ENCODE results near the gene NELFE.

The NELFE gene

GRCh38 chr6:31952890-31953289 lies 5.9 kb downstream of the NELFE start:
- Mint-ChIP-seq H3K27ac (ENCODE audit: low read depth) (no peak overlapping the region), H3K9me3 (no peaks in the 10 kb centered on the region), H3K27me3 (no peaks in the 10 kb centered on the region), H3K4me1 (peaks cover 11% of the 10 kb centered on the region), H3K36me3 (ENCODE audit: insufficient read depth) (peaks cover 48% of the 10 kb centered on the region), H3K4me3 (no peak overlapping the region)
- ATAC-seq (replicated peaks; ENCODE audit: extremely low read depth, poor library complexity, severe bottlenecking) (no peak), DNase-seq (ENCODE audit: low spot score in 2 of 2) (no peak)

DNA sequence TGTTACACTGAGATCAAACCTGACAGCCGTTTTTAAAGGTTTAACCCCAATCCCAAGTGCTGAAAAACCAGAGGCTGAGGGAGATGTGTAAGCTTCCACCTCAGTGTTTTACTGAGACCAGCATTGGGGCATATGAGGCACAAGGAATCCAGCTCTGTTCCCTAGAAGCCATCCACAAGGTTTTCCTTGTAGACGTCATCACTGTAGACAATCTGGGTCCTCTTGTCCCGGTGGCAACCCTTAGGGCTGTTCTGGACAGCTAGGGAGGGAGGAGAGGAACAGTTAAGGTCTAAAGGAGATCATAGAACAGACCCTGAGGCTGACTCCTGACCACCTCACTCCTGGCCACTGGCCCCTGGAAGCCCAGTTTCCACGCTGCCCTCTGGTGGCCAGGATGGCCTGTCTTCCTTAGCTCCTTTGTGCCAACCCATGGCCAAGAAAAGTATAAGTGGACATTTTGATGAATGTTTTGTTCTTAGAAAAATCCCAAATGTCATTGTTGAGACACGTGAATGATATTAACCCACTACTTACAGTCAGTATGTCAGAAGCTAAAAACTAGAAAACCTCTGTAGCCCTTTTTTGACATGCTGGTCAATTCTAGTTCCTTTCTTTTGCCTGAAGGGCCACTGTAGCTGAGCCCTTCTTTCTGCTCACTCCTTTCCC lies 6.5 kb downstream of the NELFE start:
- Mint-ChIP-seq H3K36me3 (ENCODE audit: insufficient read depth) (peaks cover 47% of the 10 kb centered on the region), H3K4me3 (no peak overlapping the region), H3K4me1 (peaks cover 5% of the 10 kb centered on the region), H3K27me3 (no peaks in the 10 kb centered on the region), H3K27ac (ENCODE audit: low read depth) (no peak overlapping the region), H3K9me3 (no peaks in the 10 kb centered on the region)
- no peak for DNase-seq (ENCODE audit: low spot score in 2 of 2)
- ATAC-seq (replicated peaks; ENCODE audit: extremely low read depth, poor library complexity, severe bottlenecking) = no peak

DNA sequence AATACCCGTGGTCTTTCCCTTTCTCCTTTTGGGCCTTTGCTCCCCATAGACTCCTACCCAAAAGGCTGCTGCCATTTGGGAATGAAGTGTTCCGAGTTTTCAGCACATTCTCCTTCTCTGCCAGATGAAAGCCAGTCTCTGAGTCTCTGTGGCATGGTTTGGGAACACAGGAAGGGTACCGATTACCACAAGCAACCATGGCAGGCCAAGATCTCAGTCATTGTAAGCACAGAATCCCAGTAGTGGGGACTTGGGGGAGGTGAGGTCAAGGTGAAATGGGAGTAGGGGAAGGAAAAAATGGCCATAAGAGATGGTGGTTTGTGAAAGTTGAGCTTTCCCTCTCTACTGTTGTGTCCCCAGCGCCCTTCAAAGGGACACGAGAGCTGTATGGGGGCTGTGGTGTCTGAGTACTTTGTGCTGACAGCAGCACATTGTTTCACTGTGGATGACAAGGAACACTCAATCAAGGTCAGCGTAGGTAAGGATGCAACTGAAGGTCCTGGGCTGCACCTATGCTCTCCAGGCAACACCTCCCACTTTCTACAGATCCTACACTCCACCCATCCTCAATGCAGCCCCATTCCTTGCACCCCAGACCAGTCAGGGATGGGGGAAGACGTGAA lies 8.7 kb downstream of the NELFE start:
- no peak for DNase-seq (ENCODE audit: low spot score in 2 of 2)
- H3K4me1 Mint-ChIP-seq = no peaks in the 10 kb centered on the region
- H3K4me3 Mint-ChIP-seq = no peak overlapping the region
- H3K27ac Mint-ChIP-seq (ENCODE audit: low read depth) = no peak overlapping the region
- ATAC-seq (replicated peaks; ENCODE audit: extremely low read depth, poor library complexity, severe bottlenecking) = no peak
- peaks cover 9% of the 10 kb centered on the region for H3K27me3 Mint-ChIP-seq
- H3K9me3 Mint-ChIP-seq = no peaks in the 10 kb centered on the region
- peaks cover 33% of the 10 kb centered on the region for H3K36me3 Mint-ChIP-seq (ENCODE audit: insufficient read depth)

DNA sequence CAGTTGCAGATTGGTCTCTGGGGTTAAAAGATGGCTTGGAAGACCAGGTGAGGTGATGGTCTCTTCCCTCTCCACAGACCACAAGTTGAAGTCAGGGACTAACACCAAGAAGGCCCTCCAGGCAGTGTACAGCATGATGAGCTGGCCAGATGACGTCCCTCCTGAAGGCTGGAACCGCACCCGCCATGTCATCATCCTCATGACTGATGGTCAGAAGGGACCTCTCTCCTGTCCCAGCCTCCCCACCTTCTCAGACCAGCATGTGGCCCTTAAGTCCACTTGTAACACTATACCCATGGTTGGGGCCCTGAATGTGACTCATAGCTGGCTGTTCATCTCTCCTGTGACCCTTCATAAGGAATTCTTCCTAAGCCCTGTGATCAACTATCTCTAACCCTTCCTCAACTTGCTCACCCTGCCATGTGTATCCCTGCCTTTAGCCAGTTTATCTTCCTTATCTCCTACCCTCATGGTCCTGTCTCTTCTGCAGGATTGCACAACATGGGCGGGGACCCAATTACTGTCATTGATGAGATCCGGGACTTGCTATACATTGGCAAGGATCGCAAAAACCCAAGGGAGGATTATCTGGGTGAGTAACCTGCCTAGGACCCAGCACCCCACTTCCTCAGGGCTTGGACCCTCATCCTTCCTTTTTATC lies 9.9 kb downstream of the NELFE start:
- Mint-ChIP-seq H3K27ac (ENCODE audit: low read depth) (no peak overlapping the region), H3K9me3 (no peaks in the 10 kb centered on the region), H3K4me3 (no peak overlapping the region), H3K36me3 (ENCODE audit: insufficient read depth) (peaks cover 22% of the 10 kb centered on the region), H3K4me1 (no peaks in the 10 kb centered on the region), H3K27me3 (peaks cover 21% of the 10 kb centered on the region)
- ATAC-seq (replicated peaks; ENCODE audit: extremely low read depth, poor library complexity, severe bottlenecking) (no peak), DNase-seq (ENCODE audit: low spot score in 2 of 2) (no peak)

- H3K4me1 Mint-ChIP-seq = no peaks in the 10 kb centered on the region
- peaks cover 18% of the 10 kb centered on the region for H3K36me3 Mint-ChIP-seq (ENCODE audit: insufficient read depth)
- H3K27me3 Mint-ChIP-seq = peaks cover 25% of the 10 kb centered on the region
- no peak for ATAC-seq (replicated peaks; ENCODE audit: extremely low read depth, poor library complexity, severe bottlenecking)
- no peak for DNase-seq (ENCODE audit: low spot score in 2 of 2)
- no peaks in the 10 kb centered on the region for H3K9me3 Mint-ChIP-seq
- H3K4me3 Mint-ChIP-seq = no peak overlapping the region
- no peak overlapping the region for H3K27ac Mint-ChIP-seq (ENCODE audit: low read depth)
These were observed 10.5 kb downstream of the NELFE start for GRCh38 chr6:31948306-31948705.

DNA sequence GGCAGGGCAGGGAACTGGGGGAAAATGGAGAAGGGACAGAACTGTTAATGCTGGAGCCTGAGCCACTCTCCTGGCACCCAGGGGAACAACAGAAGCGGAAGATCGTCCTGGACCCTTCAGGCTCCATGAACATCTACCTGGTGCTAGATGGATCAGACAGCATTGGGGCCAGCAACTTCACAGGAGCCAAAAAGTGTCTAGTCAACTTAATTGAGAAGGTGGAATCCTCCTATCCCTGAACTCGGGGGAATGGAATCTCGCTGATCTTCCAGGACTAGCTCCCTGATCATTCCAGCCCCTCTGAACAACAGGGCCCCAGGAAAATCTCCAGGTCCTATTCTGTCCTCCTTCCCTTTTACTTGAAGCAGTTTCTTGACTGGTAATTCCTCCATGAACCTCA lies 10.9 kb downstream of the NELFE start:
- Mint-ChIP-seq H3K27me3 (peaks cover 28% of the 10 kb centered on the region), H3K4me1 (no peaks in the 10 kb centered on the region), H3K9me3 (no peaks in the 10 kb centered on the region), H3K27ac (ENCODE audit: low read depth) (peak overlapping the region; percentile 50), H3K36me3 (ENCODE audit: insufficient read depth) (peaks cover 13% of the 10 kb centered on the region), H3K4me3 (no peak overlapping the region)
- no peak for ATAC-seq (replicated peaks; ENCODE audit: extremely low read depth, poor library complexity, severe bottlenecking)
- DNase-seq (ENCODE audit: low spot score in 2 of 2) = no peak

GRCh38 chr6:31947070-31947675 lies 11.6 kb downstream of the NELFE start:
- peaks cover 35% of the 10 kb centered on the region for H3K27me3 Mint-ChIP-seq
- H3K4me3 Mint-ChIP-seq = no peak overlapping the region
- peaks cover 11% of the 10 kb centered on the region for H3K36me3 Mint-ChIP-seq (ENCODE audit: insufficient read depth)
- DNase-seq (ENCODE audit: low spot score in 2 of 2) = no peak
- no peak for ATAC-seq (replicated peaks; ENCODE audit: extremely low read depth, poor library complexity, severe bottlenecking)
- H3K27ac Mint-ChIP-seq (ENCODE audit: low read depth) = peak overlapping the region; percentile 50
- no peaks in the 10 kb centered on the region for H3K4me1 Mint-ChIP-seq
- no peaks in the 10 kb centered on the region for H3K9me3 Mint-ChIP-seq

GRCh38 chr6:31946370-31946885 lies 12.3 kb downstream of the NELFE start:
- no peaks in the 10 kb centered on the region for H3K4me1 Mint-ChIP-seq
- H3K4me3 Mint-ChIP-seq = no peak overlapping the region
- peaks cover 11% of the 10 kb centered on the region for H3K36me3 Mint-ChIP-seq (ENCODE audit: insufficient read depth)
- peak overlapping the region; percentile 49 for H3K27ac Mint-ChIP-seq (ENCODE audit: low read depth)
- ATAC-seq (replicated peaks; ENCODE audit: extremely low read depth, poor library complexity, severe bottlenecking) (no peak), DNase-seq (ENCODE audit: low spot score in 2 of 2) (no peak)
- H3K27me3 Mint-ChIP-seq = peaks cover 41% of the 10 kb centered on the region
- H3K9me3 Mint-ChIP-seq = no peaks in the 10 kb centered on the region

DNA sequence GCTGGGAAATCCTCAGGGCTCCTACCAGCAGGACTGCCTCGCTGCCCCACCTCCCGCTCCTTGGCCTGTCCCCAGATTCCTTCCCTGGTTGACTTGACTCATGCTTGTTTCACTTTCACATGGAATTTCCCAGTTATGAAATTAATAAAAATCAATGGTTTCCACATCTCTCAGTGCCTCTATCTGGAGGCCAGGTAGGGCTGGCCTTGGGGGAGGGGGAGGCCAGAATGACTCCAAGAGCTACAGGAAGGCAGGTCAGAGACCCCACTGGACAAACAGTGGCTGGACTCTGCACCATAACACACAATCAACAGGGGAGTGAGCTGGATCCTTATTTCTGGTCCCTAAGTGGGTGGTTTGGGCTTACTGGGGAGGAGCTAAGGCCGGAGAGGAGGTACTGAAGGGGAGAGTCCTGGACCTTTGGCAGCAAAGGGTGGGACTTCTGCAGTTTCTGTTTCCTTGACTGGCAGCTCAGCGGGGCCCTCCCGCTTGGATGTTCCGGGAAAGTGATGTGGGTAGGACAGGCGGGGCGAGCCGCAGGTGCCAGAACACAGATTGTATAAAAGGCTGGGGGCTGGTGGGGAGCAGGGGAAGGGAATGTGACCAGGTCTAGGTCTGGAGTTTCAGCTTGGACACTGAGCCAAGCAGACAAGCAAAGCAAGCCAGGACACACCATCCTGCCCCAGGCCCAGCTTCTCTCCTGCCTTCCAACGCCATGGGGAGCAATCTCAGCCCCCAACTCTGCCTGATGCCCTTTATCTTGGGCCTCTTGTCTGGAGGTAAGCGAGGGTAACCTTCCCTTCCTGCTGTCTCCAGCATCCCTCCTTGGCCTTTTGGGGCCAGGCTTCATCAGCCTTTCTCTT lies 13.0 kb downstream of the NELFE start, which contains the start of gene CFB:
TSS of gene CFB (plus strand) at position 589 of the 863 bp plus-strand sequence. CDS start at position 716, 127 bp downstream.
- Mint-ChIP-seq H3K36me3 (ENCODE audit: insufficient read depth) (peaks cover 10% of the 10 kb centered on the region), H3K4me3 (no peak within 1 kb of the TSS), H3K4me1 (no peaks in the 10 kb centered on the region), H3K27me3 (peaks cover 46% of the 10 kb centered on the region), H3K27ac (ENCODE audit: low read depth) (peak within 1 kb of the TSS; percentile 49), H3K9me3 (no peaks in the 10 kb centered on the region)
- DNase-seq (ENCODE audit: low spot score in 2 of 2) (no peak), ATAC-seq (replicated peaks; ENCODE audit: extremely low read depth, poor library complexity, severe bottlenecking) (no peak)

DNA sequence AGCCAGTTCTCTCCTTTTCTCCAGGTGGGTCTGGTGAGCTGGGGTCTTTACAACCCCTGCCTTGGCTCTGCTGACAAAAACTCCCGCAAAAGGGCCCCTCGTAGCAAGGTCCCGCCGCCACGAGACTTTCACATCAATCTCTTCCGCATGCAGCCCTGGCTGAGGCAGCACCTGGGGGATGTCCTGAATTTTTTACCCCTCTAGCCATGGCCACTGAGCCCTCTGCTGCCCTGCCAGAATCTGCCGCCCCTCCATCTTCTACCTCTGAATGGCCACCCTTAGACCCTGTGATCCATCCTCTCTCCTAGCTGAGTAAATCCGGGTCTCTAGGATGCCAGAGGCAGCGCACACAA lies 13.6 kb downstream of the NELFE start:
- H3K9me3 Mint-ChIP-seq = no peaks in the 10 kb centered on the region
- DNase-seq (ENCODE audit: low spot score in 2 of 2) = no peak
- no peak overlapping the region for H3K27ac Mint-ChIP-seq (ENCODE audit: low read depth)
- ATAC-seq (replicated peaks; ENCODE audit: extremely low read depth, poor library complexity, severe bottlenecking) = no peak
- no peak overlapping the region for H3K4me3 Mint-ChIP-seq
- no peaks in the 10 kb centered on the region for H3K4me1 Mint-ChIP-seq
- H3K36me3 Mint-ChIP-seq (ENCODE audit: insufficient read depth) = peaks cover 8% of the 10 kb centered on the region
- H3K27me3 Mint-ChIP-seq = peaks cover 53% of the 10 kb centered on the region

DNA sequence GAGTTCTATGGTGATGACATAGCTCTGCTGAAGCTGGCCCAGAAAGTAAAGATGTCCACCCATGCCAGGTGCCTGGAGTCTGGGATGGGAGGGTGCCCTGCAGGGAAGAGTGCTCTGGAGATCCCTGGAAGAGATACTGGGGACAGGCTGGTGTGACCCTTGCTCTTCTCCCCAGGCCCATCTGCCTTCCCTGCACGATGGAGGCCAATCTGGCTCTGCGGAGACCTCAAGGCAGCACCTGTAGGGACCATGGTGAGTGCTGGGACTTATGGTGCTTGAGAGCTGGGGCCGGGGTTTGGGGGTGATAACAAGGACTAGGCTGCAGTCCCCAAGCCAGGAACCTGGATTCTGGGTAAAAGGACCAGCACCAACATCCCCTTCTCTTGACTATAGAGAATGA lies 15.0 kb downstream of the NELFE start:
- no peak overlapping the region for H3K27ac Mint-ChIP-seq (ENCODE audit: low read depth)
- H3K4me1 Mint-ChIP-seq = no peaks in the 10 kb centered on the region
- DNase-seq (ENCODE audit: low spot score in 2 of 2) (no peak), ATAC-seq (replicated peaks; ENCODE audit: extremely low read depth, poor library complexity, severe bottlenecking) (no peak)
- H3K27me3 Mint-ChIP-seq = peaks cover 53% of the 10 kb centered on the region
- no peak overlapping the region for H3K4me3 Mint-ChIP-seq
- H3K36me3 Mint-ChIP-seq (ENCODE audit: insufficient read depth) = peaks cover 2% of the 10 kb centered on the region
- H3K9me3 Mint-ChIP-seq = no peaks in the 10 kb centered on the region

DNA sequence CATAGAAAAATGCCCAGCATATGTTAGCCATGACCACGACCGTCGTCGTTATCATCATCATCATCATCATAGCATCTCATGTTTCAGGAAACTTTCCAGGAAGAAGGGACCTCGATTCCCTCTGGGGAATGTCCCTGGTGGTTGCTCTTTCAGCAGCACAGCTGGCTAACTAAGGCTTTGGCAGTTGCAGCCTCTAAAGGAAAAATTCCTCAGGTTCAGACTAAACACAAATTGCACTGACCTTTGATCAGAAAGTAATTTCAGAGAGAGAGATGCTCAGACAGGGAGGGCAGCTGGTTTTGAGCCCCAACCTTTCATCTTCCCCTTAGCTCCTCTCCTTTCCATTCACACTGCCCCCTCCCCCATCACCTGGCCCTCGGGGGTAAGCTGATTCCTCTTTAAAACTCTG lies 18.5 kb downstream of the NELFE start:
- Mint-ChIP-seq H3K9me3 (no peaks in the 10 kb centered on the region), H3K4me1 (no peaks in the 10 kb centered on the region), H3K27me3 (peaks cover 46% of the 10 kb centered on the region), H3K4me3 (no peak overlapping the region), H3K36me3 (ENCODE audit: insufficient read depth) (peaks cover 2% of the 10 kb centered on the region), H3K27ac (ENCODE audit: low read depth) (no peak overlapping the region)
- ATAC-seq (replicated peaks; ENCODE audit: extremely low read depth, poor library complexity, severe bottlenecking) = no peak
- no peak for DNase-seq (ENCODE audit: low spot score in 2 of 2)

Data from central memory CD8-positive, alpha-beta T cell (primary cell).